ENCODE results near the gene GNAO1.

- TF ChIP-seq CTCF (IDR thresholded peaks at IDR 0.05), result no peak
- no peak for TF ChIP-seq POLR2A (IDR thresholded peaks at IDR 0.05)
Observed at GRCh38 chr16:56233795-56234566, 42.7 kb downstream of the GNAO1 start.
